SK-N-SH (cell line): Measurements from ENCODE around the gene DIAPH1.

Source experiments
- CHD2 ChIP-seq: fragments of 150-350 bp; IDR thresholded peaks from 2 replicates; pipeline ENCODE4 v1.6.1; 2018; ENCODE audit warnings: low read length; ENCODE audit not compliant: partially characterized antibody
- CTCF ChIP-seq: fragments of 200-600 bp; sonication (generic); IDR thresholded peaks from 2 replicates; pipeline ENCODE4 v1.6.1; 2017; ENCODE audit warnings: antibody characterized with exemption, mild to moderate bottlenecking, moderate library complexity
- ELF1 ChIP-seq: IDR thresholded peaks from 2 replicates; pipeline ENCODE4 v1.4.0; 2012
- EZH2phosphoT487 ChIP-seq: fragments of 200-600 bp; sonication (generic); IDR thresholded peaks from 2 replicates; pipeline ENCODE4 v1.6.1; 2017; ENCODE audit warnings: low read depth, mixed run types, mild to moderate bottlenecking, antibody characterized with exemption, moderate library complexity, borderline replicate concordance
- FOXM1 ChIP-seq: IDR thresholded peaks from 2 replicates; pipeline ENCODE4 v1.4.0; 2012; ENCODE audit warnings: low read depth, mild to moderate bottlenecking
- POLR2AphosphoS5 ChIP-seq: IDR thresholded peaks from 2 replicates; pipeline ENCODE4 v1.6.1; 2012; ENCODE audit warnings: low read depth, low read length
- RAD21 ChIP-seq: IDR thresholded peaks from 2 replicates; pipeline ENCODE4 v1.6.1; 2012; ENCODE audit warnings: mild to moderate bottlenecking, low read length
- REST ChIP-seq: IDR thresholded peaks from 2 replicates; pipeline ENCODE4 v1.6.1; 2012; ENCODE audit warnings: mild to moderate bottlenecking, low read depth, low read length, moderate library complexity
- SMC3 ChIP-seq: IDR thresholded peaks from 2 replicates; pipeline ENCODE4 v1.6.1; 2012; ENCODE audit warnings: low read depth, low read length, improper control_type of control experiment
- TF ChIP-seq, protein P1 (sequence below): IDR thresholded peaks from 2 replicates; pipeline ENCODE4 v1.4.0; 2012; ENCODE audit warnings: low read depth

DNA sequence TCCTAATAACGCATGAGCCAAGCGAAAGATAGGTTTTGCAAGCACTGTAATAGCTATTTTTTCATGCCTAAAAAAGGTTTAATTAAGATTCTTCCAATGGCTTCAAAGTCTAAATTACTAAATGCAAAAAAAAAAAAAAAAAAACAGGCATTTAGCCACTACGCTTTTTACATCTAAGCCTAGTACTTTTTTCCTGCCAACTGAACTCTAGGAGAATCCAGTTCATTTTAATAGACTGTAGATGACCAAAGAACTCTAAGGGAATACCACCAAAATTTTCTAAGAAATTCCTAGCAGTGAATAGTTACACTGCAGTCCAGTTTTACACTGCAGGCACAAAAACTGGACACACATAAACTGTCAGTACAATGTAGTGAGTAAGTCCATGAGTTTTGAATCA, 9.8 kb downstream of the DIAPH1 start:
- no peak for TF ChIP-seq CTCF
- no peak for TF ChIP-seq CHD2
- TF ChIP-seq, protein P1, sequence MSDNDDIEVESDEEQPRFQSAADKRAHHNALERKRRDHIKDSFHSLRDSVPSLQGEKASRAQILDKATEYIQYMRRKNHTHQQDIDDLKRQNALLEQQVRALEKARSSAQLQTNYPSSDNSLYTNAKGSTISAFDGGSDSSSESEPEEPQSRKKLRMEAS: no peak
- TF ChIP-seq POLR2AphosphoS5: no peak
- TF ChIP-seq SMC3: no peak
- no peak for TF ChIP-seq EZH2phosphoT487
- no peak for TF ChIP-seq REST
- TF ChIP-seq ELF1: no peak
- no peak for TF ChIP-seq RAD21
- TF ChIP-seq FOXM1: no peak
